ENCODE measurements around the gene FGF2. TPM values are rescaled to one million over a fixed set of nuclear protein-coding genes. Genes with fewer than 3 reads are reported as not detected.

The FGF2 gene
- total and polyA plus RNA-seq, 3 experiments from 2014 or later = 1.5 to 1.7 TPM; not detected in 1

GRCh38 chr4:122873821-122874593, 47.4 kb downstream of the FGF2 start:
- H3K4me1 ChIP-seq (ENCODE audit: insufficient read depth, low read length) = no peaks in the 10 kb centered on the region
- peaks cover 0 to under 1% (median 0%) of the 10 kb centered on the region in 3 donors for H3K4me1 Mint-ChIP-seq
- POLR2A ChIA-PET = no interaction called here

GRCh38 chr4:122875949-122876348, 49.3 kb downstream of the FGF2 start:
- Histone ChIP-seq H3K36me3 (ENCODE audit: insufficient read depth, low read length) (no peaks in the 10 kb centered on the region), H3K4me1 (ENCODE audit: insufficient read depth, low read length) (no peaks in the 10 kb centered on the region), H3K27ac (ENCODE audit: low read depth, low read length) (no peak overlapping the region), H3K27me3 (ENCODE audit: insufficient read depth, low read length, poor library complexity, severe bottlenecking) (no peaks in the 10 kb centered on the region), H3K4me3 (ENCODE audit: low read length) (no peak overlapping the region), H3K9me3 (ENCODE audit: low read length) (no peaks in the 10 kb centered on the region)
- Mint-ChIP-seq H3K4me3 (no peak overlapping the region), H3K9me3 (peaks cover 0 to 4% (median 2%) of the 10 kb centered on the region in 5 donors), H3K36me3 (peaks cover 0 to 9% (median 0%) of the 10 kb centered on the region in 3 donors), H3K27me3 (peaks cover 13 to 40% of the 10 kb centered on the region in 2 donors), H3K27ac (no peak overlapping the region), H3K4me1 (no peaks in the 10 kb centered on the region)
- ChIA-PET CTCF (no interaction called here), POLR2A (no interaction called here)
- no peak for DNase-seq

More at GRCh38 chr4:122873821-122874593, 47.4 kb downstream of the FGF2 start:
- H3K36me3 ChIP-seq (ENCODE audit: insufficient read depth, low read length) = no peaks in the 10 kb centered on the region
- no peak overlapping the region for H3K27ac Mint-ChIP-seq
- H3K9me3 Mint-ChIP-seq = peaks cover 0 to 1% (median 0%) of the 10 kb centered on the region in 5 donors
- CTCF ChIA-PET = no interaction called here
- H3K27me3 ChIP-seq (ENCODE audit: insufficient read depth, low read length, poor library complexity, severe bottlenecking) = no peaks in the 10 kb centered on the region
- no peak overlapping the region for H3K4me3 ChIP-seq (ENCODE audit: low read length)
- peaks cover 23 to 58% of the 10 kb centered on the region in 2 donors for H3K27me3 Mint-ChIP-seq
- H3K36me3 Mint-ChIP-seq = peaks cover 0 to 5% (median 0%) of the 10 kb centered on the region in 3 donors
- no peaks in the 10 kb centered on the region for H3K9me3 ChIP-seq (ENCODE audit: low read length)
- no peak overlapping the region for H3K4me3 Mint-ChIP-seq
- DNase-seq = no peak
- no peak overlapping the region for H3K27ac ChIP-seq (ENCODE audit: low read depth, low read length)

GRCh38 chr4:122876456-122876855, 49.8 kb downstream of the FGF2 start:
- H3K4me1 Mint-ChIP-seq = no peaks in the 10 kb centered on the region
- H3K27ac Mint-ChIP-seq = no peak overlapping the region
- no peaks in the 10 kb centered on the region for H3K27me3 ChIP-seq (ENCODE audit: insufficient read depth, low read length, poor library complexity, severe bottlenecking)
- H3K4me3 Mint-ChIP-seq = no peak overlapping the region
- H3K9me3 ChIP-seq (ENCODE audit: low read length) = no peaks in the 10 kb centered on the region
- H3K4me1 ChIP-seq (ENCODE audit: insufficient read depth, low read length) = no peaks in the 10 kb centered on the region
- H3K4me3 ChIP-seq (ENCODE audit: low read length) = no peak overlapping the region
- H3K36me3 Mint-ChIP-seq = peaks cover 0 to 9% (median 4%) of the 10 kb centered on the region in 3 donors
- POLR2A ChIA-PET = no interaction called here
- CTCF ChIA-PET = no interaction called here
- H3K27me3 Mint-ChIP-seq = peaks cover 8 to 37% of the 10 kb centered on the region in 2 donors
- H3K9me3 Mint-ChIP-seq = peaks cover 0 to 7% (median 4%) of the 10 kb centered on the region in 5 donors
- DNase-seq = no peak
- no peaks in the 10 kb centered on the region for H3K36me3 ChIP-seq (ENCODE audit: insufficient read depth, low read length)
- no peak overlapping the region for H3K27ac ChIP-seq (ENCODE audit: low read depth, low read length)

GRCh38 chr4:122879001-122879400, 52.4 kb downstream of the FGF2 start:
- no peaks in the 10 kb centered on the region for H3K27me3 ChIP-seq (ENCODE audit: insufficient read depth, low read length, poor library complexity, severe bottlenecking)
- no peaks in the 10 kb centered on the region for H3K4me1 Mint-ChIP-seq
- peaks cover 0 to 12% of the 10 kb centered on the region in 2 donors for H3K27me3 Mint-ChIP-seq
- no peak overlapping the region for H3K27ac Mint-ChIP-seq
- H3K4me1 ChIP-seq (ENCODE audit: insufficient read depth, low read length) = no peaks in the 10 kb centered on the region
- H3K4me3 Mint-ChIP-seq = no peak overlapping the region
- H3K36me3 Mint-ChIP-seq = peaks cover 0 to 4% (median 4%) of the 10 kb centered on the region in 3 donors
- no peaks in the 10 kb centered on the region for H3K9me3 ChIP-seq (ENCODE audit: low read length)
- ChIA-PET CTCF (no interaction called here), POLR2A (no interaction called here)
- H3K27ac ChIP-seq (ENCODE audit: low read depth, low read length) = no peak overlapping the region
- no peaks in the 10 kb centered on the region for H3K36me3 ChIP-seq (ENCODE audit: insufficient read depth, low read length)
- peaks cover 0 to 9% (median 4%) of the 10 kb centered on the region in 5 donors for H3K9me3 Mint-ChIP-seq
- no peak for DNase-seq
- no peak overlapping the region for H3K4me3 ChIP-seq (ENCODE audit: low read length)

GRCh38 chr4:122882857-122883735, 56.5 kb downstream of the FGF2 start:
- CTCF ChIA-PET = no interaction called here
- no peak overlapping the region for H3K27ac ChIP-seq (ENCODE audit: low read depth, low read length)
- H3K27me3 ChIP-seq (ENCODE audit: insufficient read depth, low read length, poor library complexity, severe bottlenecking) = no peaks in the 10 kb centered on the region
- POLR2A ChIA-PET = no interaction called here
- Mint-ChIP-seq H3K9me3 (peaks cover 0 to 9% (median 4%) of the 10 kb centered on the region in 5 donors), H3K4me3 (no peak overlapping the region), H3K27ac (no peak overlapping the region), H3K4me1 (no peaks in the 10 kb centered on the region), H3K27me3 (peaks cover 0 to 7% of the 10 kb centered on the region in 2 donors), H3K36me3 (peaks cover 0 to 4% (median 4%) of the 10 kb centered on the region in 3 donors)
- H3K36me3 ChIP-seq (ENCODE audit: insufficient read depth, low read length) = no peaks in the 10 kb centered on the region
- H3K9me3 ChIP-seq (ENCODE audit: low read length) = no peaks in the 10 kb centered on the region
- H3K4me1 ChIP-seq (ENCODE audit: insufficient read depth, low read length) = no peaks in the 10 kb centered on the region
- no peak for DNase-seq
- no peak overlapping the region for H3K4me3 ChIP-seq (ENCODE audit: low read length)

GRCh38 chr4:122884499-122884898, 57.9 kb downstream of the FGF2 start:
- Histone ChIP-seq H3K27ac (ENCODE audit: low read depth, low read length) (no peak overlapping the region), H3K27me3 (ENCODE audit: insufficient read depth, low read length, poor library complexity, severe bottlenecking) (no peaks in the 10 kb centered on the region), H3K4me1 (ENCODE audit: insufficient read depth, low read length) (no peaks in the 10 kb centered on the region), H3K4me3 (ENCODE audit: low read length) (no peak overlapping the region), H3K9me3 (ENCODE audit: low read length) (no peaks in the 10 kb centered on the region), H3K36me3 (ENCODE audit: insufficient read depth, low read length) (no peaks in the 10 kb centered on the region)
- no peak for DNase-seq
- Mint-ChIP-seq H3K27ac (no peak overlapping the region), H3K4me3 (no peak overlapping the region), H3K36me3 (peaks cover 0 to 6% (median 2%) of the 10 kb centered on the region in 3 donors), H3K4me1 (no peaks in the 10 kb centered on the region), H3K9me3 (peaks cover 0 to 9% (median 3%) of the 10 kb centered on the region in 5 donors), H3K27me3 (no peaks in the 10 kb centered on the region)
- POLR2A ChIA-PET = no interaction called here
- CTCF ChIA-PET = no interaction called here

- Mint-ChIP-seq H3K36me3 (peaks cover 0 to 2% (median 0%) of the 10 kb centered on the region in 3 donors), H3K27ac (no peak overlapping the region), H3K9me3 (no peaks in the 10 kb centered on the region), H3K4me3 (no peak overlapping the region), H3K4me1 (no peaks in the 10 kb centered on the region), H3K27me3 (no peaks in the 10 kb centered on the region)
- H3K27me3 ChIP-seq (ENCODE audit: insufficient read depth, low read length, poor library complexity, severe bottlenecking) = no peaks in the 10 kb centered on the region
- H3K4me1 ChIP-seq (ENCODE audit: insufficient read depth, low read length) = no peaks in the 10 kb centered on the region
- no peak overlapping the region for H3K27ac ChIP-seq (ENCODE audit: low read depth, low read length)
- H3K4me3 ChIP-seq (ENCODE audit: low read length) = no peak overlapping the region
- H3K36me3 ChIP-seq (ENCODE audit: insufficient read depth, low read length) = no peaks in the 10 kb centered on the region
- POLR2A ChIA-PET = no interaction called here
- H3K9me3 ChIP-seq (ENCODE audit: low read length) = no peaks in the 10 kb centered on the region
- DNase-seq = no peak
- CTCF ChIA-PET = no interaction called here
These were observed 63.1 kb downstream of the FGF2 start for GRCh38 chr4:122889726-122890125.

- no peaks in the 10 kb centered on the region for H3K9me3 Mint-ChIP-seq
- DNase-seq = no peak
- no peaks in the 10 kb centered on the region for H3K4me1 Mint-ChIP-seq
- no peaks in the 10 kb centered on the region for H3K27me3 Mint-ChIP-seq
- Histone ChIP-seq H3K4me1 (ENCODE audit: insufficient read depth, low read length) (no peaks in the 10 kb centered on the region), H3K4me3 (ENCODE audit: low read length) (no peak overlapping the region), H3K27me3 (ENCODE audit: insufficient read depth, low read length, poor library complexity, severe bottlenecking) (no peaks in the 10 kb centered on the region), H3K36me3 (ENCODE audit: insufficient read depth, low read length) (no peaks in the 10 kb centered on the region), H3K27ac (ENCODE audit: low read depth, low read length) (no peak overlapping the region), H3K9me3 (ENCODE audit: low read length) (no peaks in the 10 kb centered on the region)
- H3K27ac Mint-ChIP-seq = no peak overlapping the region
- peaks cover 0 to 2% (median 0%) of the 10 kb centered on the region in 3 donors for H3K36me3 Mint-ChIP-seq
- H3K4me3 Mint-ChIP-seq = no peak overlapping the region
- POLR2A ChIA-PET = no interaction called here
- CTCF ChIA-PET = no interaction called here
These were observed 63.6 kb downstream of the FGF2 start for GRCh38 chr4:122890147-122890795.
